ENCODE measurements around the gene CAMTA1.

CAMTA1 gene

DNA sequence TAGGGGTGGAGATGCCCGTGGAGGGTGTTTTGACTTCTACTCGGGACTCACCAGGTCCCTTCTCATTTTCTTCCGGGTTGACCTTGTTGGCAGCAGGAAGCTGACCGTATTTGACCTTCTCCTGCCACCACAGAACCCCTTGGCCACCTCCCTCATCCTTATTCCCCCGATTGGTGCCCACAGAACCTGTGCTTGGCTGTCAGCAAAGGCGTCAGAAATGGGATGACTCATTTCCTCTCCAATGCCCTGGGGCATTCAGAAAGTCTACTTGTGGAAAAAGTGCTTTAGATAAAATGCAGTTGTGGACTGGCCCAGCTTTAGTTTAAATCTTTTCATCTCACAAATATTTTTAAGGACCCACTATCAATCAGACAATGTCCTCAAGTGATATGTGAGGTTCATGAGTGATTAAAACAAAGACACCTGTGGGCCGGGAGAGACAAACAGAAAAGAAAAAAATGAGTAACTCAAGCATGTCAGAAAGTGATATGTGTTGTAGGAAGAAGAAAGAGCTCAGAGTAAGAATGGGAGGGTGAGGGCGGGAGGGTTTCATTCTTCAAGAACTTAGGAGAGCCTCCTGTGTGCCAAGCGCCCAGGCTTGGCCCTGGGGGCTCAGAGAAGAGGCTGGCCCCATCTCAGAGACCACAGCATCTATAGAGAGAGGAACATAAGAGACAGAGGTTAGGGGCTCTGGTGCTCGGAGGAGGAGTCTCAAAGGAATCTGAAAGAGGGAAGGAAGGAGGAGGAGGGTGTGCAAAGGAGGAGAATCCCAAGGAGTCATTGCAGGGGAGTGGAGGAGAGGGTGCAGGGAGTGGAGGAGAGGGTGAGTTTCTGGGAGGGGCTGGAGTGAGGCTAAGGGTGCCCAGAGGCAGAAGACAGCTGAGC, 764.3 kb downstream of the CAMTA1 start (continued):
- TF ChIP-seq ZNF621 (tag by site-specific recombination; IDR thresholded peaks at IDR 0.05), result no peak
- TF ChIP-seq, protein P1, sequence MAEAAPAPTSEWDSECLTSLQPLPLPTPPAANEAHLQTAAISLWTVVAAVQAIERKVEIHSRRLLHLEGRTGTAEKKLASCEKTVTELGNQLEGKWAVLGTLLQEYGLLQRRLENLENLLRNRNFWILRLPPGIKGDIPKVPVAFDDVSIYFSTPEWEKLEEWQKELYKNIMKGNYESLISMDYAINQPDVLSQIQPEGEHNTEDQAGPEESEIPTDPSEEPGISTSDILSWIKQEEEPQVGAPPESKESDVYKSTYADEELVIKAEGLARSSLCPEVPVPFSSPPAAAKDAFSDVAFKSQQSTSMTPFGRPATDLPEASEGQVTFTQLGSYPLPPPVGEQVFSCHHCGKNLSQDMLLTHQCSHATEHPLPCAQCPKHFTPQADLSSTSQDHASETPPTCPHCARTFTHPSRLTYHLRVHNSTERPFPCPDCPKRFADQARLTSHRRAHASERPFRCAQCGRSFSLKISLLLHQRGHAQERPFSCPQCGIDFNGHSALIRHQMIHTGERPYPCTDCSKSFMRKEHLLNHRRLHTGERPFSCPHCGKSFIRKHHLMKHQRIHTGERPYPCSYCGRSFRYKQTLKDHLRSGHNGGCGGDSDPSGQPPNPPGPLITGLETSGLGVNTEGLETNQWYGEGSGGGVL (tag by site-specific recombination; IDR thresholded peaks at IDR 0.05), result 0 out of 2 replicates have a peak, but pooled peaks have one; percentile 8
- TF ChIP-seq YY2 (tag by site-specific recombination; IDR thresholded peaks at IDR 0.05), result no peak
- no peak for TF ChIP-seq ZXDB (tag by site-specific recombination; IDR thresholded peaks at IDR 0.05)
- no peak for TF ChIP-seq ZNF140 (tag by site-specific recombination; IDR thresholded peaks at IDR 0.05)
- no peak for TF ChIP-seq SCRT1 (tag by site-specific recombination; IDR thresholded peaks at IDR 0.05; ENCODE audit: borderline replicate concordance)
- TF ChIP-seq, protein P2, sequence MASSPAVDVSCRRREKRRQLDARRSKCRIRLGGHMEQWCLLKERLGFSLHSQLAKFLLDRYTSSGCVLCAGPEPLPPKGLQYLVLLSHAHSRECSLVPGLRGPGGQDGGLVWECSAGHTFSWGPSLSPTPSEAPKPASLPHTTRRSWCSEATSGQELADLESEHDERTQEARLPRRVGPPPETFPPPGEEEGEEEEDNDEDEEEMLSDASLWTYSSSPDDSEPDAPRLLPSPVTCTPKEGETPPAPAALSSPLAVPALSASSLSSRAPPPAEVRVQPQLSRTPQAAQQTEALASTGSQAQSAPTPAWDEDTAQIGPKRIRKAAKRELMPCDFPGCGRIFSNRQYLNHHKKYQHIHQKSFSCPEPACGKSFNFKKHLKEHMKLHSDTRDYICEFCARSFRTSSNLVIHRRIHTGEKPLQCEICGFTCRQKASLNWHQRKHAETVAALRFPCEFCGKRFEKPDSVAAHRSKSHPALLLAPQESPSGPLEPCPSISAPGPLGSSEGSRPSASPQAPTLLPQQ (tag by site-specific recombination; IDR thresholded peaks at IDR 0.05), result 0 out of 2 replicates have a peak, but pooled peaks have one; percentile 21
- no peak for TF ChIP-seq ZNF585B (tag by site-specific recombination; IDR thresholded peaks at IDR 0.05)
- no peak for TF ChIP-seq ZNF341 (tag by site-specific recombination; IDR thresholded peaks at IDR 0.05; ENCODE audit: low read depth)
- no peak for TF ChIP-seq ZNF843 (tag by site-specific recombination; IDR thresholded peaks at IDR 0.05)
- no peak for TF ChIP-seq ZNF610 (tag by site-specific recombination; IDR thresholded peaks at IDR 0.05; ENCODE audit: borderline replicate concordance)
- TF ChIP-seq ZFP3 (tag by site-specific recombination; IDR thresholded peaks at IDR 0.05; ENCODE audit: low read depth), result no peak
- no peak for TF ChIP-seq ZNF558 (tag by site-specific recombination; IDR thresholded peaks at IDR 0.05)
- TF ChIP-seq KLF9 (tag by site-specific recombination; IDR thresholded peaks at IDR 0.05; ENCODE audit: low read depth), result no peak
- no peak for TF ChIP-seq ZNF221 (tag by site-specific recombination; IDR thresholded peaks at IDR 0.05; ENCODE audit: borderline replicate concordance)
- no peak for TF ChIP-seq BCL11A (tag by site-specific recombination; IDR thresholded peaks at IDR 0.05; ENCODE audit: low read depth)
- TF ChIP-seq, protein P3, sequence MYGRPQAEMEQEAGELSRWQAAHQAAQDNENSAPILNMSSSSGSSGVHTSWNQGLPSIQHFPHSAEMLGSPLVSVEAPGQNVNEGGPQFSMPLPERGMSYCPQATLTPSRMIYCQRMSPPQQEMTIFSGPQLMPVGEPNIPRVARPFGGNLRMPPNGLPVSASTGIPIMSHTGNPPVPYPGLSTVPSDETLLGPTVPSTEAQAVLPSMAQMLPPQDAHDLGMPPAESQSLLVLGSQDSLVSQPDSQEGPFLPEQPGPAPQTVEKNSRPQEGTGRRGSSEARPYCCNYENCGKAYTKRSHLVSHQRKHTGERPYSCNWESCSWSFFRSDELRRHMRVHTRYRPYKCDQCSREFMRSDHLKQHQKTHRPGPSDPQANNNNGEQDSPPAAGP (tag by site-specific recombination; IDR thresholded peaks at IDR 0.05), result no peak
- no peak for TF ChIP-seq ZNF138 (tag by site-specific recombination; IDR thresholded peaks at IDR 0.05; ENCODE audit: borderline replicate concordance)
- no peak for TF ChIP-seq ZNF2 (tag by site-specific recombination; IDR thresholded peaks at IDR 0.05)
- no peak for TF ChIP-seq ZNF404 (tag by site-specific recombination; IDR thresholded peaks at IDR 0.05)
- no peak for TF ChIP-seq ZNF248 (tag by site-specific recombination; IDR thresholded peaks at IDR 0.05)
- TF ChIP-seq, protein P4, sequence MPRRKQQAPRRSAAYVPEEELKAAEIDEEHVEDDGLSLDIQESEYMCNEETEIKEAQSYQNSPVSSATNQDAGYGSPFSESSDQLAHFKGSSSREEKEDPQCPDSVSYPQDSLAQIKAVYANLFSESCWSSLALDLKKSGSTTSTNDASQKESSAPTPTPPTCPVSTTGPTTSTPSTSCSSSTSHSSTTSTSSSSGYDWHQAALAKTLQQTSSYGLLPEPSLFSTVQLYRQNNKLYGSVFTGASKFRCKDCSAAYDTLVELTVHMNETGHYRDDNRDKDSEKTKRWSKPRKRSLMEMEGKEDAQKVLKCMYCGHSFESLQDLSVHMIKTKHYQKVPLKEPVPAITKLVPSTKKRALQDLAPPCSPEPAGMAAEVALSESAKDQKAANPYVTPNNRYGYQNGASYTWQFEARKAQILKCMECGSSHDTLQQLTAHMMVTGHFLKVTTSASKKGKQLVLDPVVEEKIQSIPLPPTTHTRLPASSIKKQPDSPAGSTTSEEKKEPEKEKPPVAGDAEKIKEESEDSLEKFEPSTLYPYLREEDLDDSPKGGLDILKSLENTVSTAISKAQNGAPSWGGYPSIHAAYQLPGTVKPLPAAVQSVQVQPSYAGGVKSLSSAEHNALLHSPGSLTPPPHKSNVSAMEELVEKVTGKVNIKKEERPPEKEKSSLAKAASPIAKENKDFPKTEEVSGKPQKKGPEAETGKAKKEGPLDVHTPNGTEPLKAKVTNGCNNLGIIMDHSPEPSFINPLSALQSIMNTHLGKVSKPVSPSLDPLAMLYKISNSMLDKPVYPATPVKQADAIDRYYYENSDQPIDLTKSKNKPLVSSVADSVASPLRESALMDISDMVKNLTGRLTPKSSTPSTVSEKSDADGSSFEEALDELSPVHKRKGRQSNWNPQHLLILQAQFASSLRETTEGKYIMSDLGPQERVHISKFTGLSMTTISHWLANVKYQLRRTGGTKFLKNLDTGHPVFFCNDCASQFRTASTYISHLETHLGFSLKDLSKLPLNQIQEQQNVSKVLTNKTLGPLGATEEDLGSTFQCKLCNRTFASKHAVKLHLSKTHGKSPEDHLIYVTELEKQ (tag by site-specific recombination; IDR thresholded peaks at IDR 0.05; ENCODE audit: borderline replicate concordance), result peak; percentile 49; the same call in 1 of the 2 replicates
- TF ChIP-seq ZNF530 (tag by site-specific recombination; IDR thresholded peaks at IDR 0.05; ENCODE audit: low read depth), result no peak
- TF ChIP-seq ZNF560 (tag by site-specific recombination; IDR thresholded peaks at IDR 0.05; ENCODE audit: borderline replicate concordance), result no peak
- TF ChIP-seq SP2 (tag by site-specific recombination; IDR thresholded peaks at IDR 0.05), result no peak
- TF ChIP-seq, protein P5, sequence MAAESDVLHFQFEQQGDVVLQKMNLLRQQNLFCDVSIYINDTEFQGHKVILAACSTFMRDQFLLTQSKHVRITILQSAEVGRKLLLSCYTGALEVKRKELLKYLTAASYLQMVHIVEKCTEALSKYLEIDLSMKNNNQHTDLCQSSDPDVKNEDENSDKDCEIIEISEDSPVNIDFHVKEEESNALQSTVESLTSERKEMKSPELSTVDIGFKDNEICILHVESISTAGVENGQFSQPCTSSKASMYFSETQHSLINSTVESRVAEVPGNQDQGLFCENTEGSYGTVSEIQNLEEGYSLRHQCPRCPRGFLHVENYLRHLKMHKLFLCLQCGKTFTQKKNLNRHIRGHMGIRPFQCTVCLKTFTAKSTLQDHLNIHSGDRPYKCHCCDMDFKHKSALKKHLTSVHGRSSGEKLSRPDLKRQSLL (tag by site-specific recombination; IDR thresholded peaks at IDR 0.05), result no peak
- TF ChIP-seq ZNF223 (tag by site-specific recombination; IDR thresholded peaks at IDR 0.05), result no peak
- no peak for TF ChIP-seq OSR2 (tag by site-specific recombination; IDR thresholded peaks at IDR 0.05)

All from HEK293 (cell line).